Fibroblast of lung (primary cell): Measurements from ENCODE around the gene ZNF526. TPM values are rescaled to one million over a fixed set of nuclear protein-coding genes. Genes with fewer than 3 reads are reported as not detected.

Experiments
- DNase-seq, 2 donors: peaks; one replicate each; pipeline versions ENCODE4 v3.0.0 to v3.0.0-alpha.2; 2010; ENCODE audit warnings: low read depth in 2 of 2
- H2AFZ ChIP-seq: 2 replicates; pipeline ENCODE4 v1.5.1; 2012; ENCODE audit warnings: low read length, control low read depth, inconsistent platforms
- H3K27ac ChIP-seq: 2 replicates; pipeline ENCODE4 v1.5.1; 2011; ENCODE audit warnings: low read length, control low read depth; ENCODE audit not compliant: insufficient read depth
- H3K27me3 ChIP-seq: 2 replicates; pipeline ENCODE4 v1.5.1; 2011; ENCODE audit warnings: mild to moderate bottlenecking, low read length; ENCODE audit not compliant: control insufficient read depth, insufficient read depth
- H3K36me3 ChIP-seq: 2 replicates; pipeline ENCODE4 v1.5.1; 2011; ENCODE audit warnings: low read length; ENCODE audit not compliant: control insufficient read depth, insufficient read depth
- H3K4me1 ChIP-seq: 2 replicates; pipeline ENCODE4 v1.5.1; 2011; ENCODE audit warnings: low read length; ENCODE audit not compliant: control insufficient read depth, insufficient read depth; ENCODE audit errors: extremely low read depth
- H3K4me2 ChIP-seq: 2 replicates; pipeline ENCODE4 v1.5.1; 2011; ENCODE audit warnings: low read length, control low read depth; ENCODE audit not compliant: insufficient read depth; ENCODE audit errors: extremely low read depth
- H3K4me3 ChIP-seq, 4 experiments: fragments of 200-600 bp in 1 of 4; sonication (generic) in 1 of 4; replicated peaks in 1 of 4; 2 replicates each; pipeline ENCODE4 v1.5.1; 2011 to 2016; ENCODE audit warnings: low read length in 4 of 4, low read depth in 3 of 4, mild to moderate bottlenecking in 3 of 4, control low read depth in 2 of 4, inconsistent platforms in 1 of 4, mixed read lengths in 1 of 4; ENCODE audit not compliant: insufficient read depth in 1 of 4; ENCODE audit errors: control extremely low read depth in 1 of 4
- H3K79me2 ChIP-seq: 2 replicates; pipeline ENCODE4 v1.5.1; 2012; ENCODE audit warnings: mild to moderate bottlenecking, low read length, inconsistent platforms; ENCODE audit not compliant: control insufficient read depth, insufficient read depth
- H3K9ac ChIP-seq: 2 replicates; pipeline ENCODE4 v1.5.1; 2011; ENCODE audit warnings: mild to moderate bottlenecking, low read length, control low read depth; ENCODE audit not compliant: insufficient read depth
- H3K9me3 ChIP-seq: 2 replicates; pipeline ENCODE4 v1.5.1; 2012; ENCODE audit warnings: low read depth, low read length; ENCODE audit not compliant: control insufficient read depth, insufficient read depth
- H4K20me1 ChIP-seq: 2 replicates; pipeline ENCODE4 v1.5.1; 2011; ENCODE audit warnings: low read length; ENCODE audit not compliant: control insufficient read depth, insufficient read depth; ENCODE audit errors: extremely low read depth
- EZH2 ChIP-seq: IDR thresholded peaks from 2 replicates; pipeline ENCODE4 v1.5.1; 2012; ENCODE audit warnings: low read length, control low read depth, mild to moderate bottlenecking; ENCODE audit errors: missing control alignments
- polyA plus RNA-seq, 2 donors: library from polyadenylated mRNA; depleted of rRNA in 1 of 2; stranded (reverse) in 1 of 2; unstranded in 1 of 2; fragments of >200 nt; gene quantifications; 2 replicates each; pipeline ENCODE4 v1.2.1, GENCODE V29; 2011 to 2012; ENCODE audit warnings: missing spikeins in 1 of 2
- total RNA-seq: library from RNA; depleted of rRNA; stranded (reverse); fragments of >200 nt; gene quantifications from 2 replicates; pipeline ENCODE4 v1.2.1, GENCODE V29; 2014
- TF ChIP-seq, protein P1 (sequence below), 2 donors: IDR thresholded peaks in 1 of 2; conservative IDR thresholded peaks in 1 of 2; 1 replicate in 1 of 2; 2 replicates in 1 of 2; pipeline ENCODE4 v1.5.1; 2011 to 2012; ENCODE audit warnings: low read length in 2 of 2, control low read depth in 1 of 2, inconsistent platforms in 1 of 2, low read depth in 1 of 2, mild to moderate bottlenecking in 1 of 2

ZNF526 gene
- total and polyA plus RNA-seq, 2 donors (not counting 1 experiment from before 2014, with no cell fraction given): 5.9 to 7.8 TPM

DNA sequence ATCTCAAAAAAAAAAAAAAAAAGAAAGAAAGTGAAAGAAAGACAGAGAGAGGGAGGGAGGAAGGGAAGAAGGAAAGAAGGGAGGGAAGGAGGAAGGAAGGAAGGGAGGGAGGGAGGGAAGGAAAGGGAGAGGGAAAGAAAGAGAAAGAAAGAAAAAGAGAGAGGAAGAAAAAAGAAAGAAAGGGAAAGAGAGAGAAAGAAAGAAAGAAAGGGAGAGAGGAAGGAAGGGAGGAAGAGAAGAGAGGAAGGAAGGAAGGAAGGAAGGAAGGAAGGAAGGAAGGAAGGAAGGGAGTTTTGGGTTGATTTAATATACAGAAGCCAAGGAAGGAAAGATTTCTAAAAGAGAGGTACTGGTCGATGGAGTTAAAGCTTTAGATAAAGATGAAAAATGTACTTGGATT is 31.4 kb upstream of the ZNF526 start:
- H3K4me3 ChIP-seq: no peak overlapping the region
- no peak overlapping the region for H3K4me2 ChIP-seq
- no peaks in the 10 kb centered on the region for H3K79me2 ChIP-seq
- H3K9ac ChIP-seq: no peak overlapping the region
- no peak overlapping the region for H3K27ac ChIP-seq
- no peak overlapping the region for H2AFZ ChIP-seq
- no peaks in the 10 kb centered on the region for H3K27me3 ChIP-seq
- H3K9me3 ChIP-seq: no peaks in the 10 kb centered on the region
- no peaks in the 10 kb centered on the region for H4K20me1 ChIP-seq
- DNase-seq: no peak
- TF ChIP-seq EZH2: no peak
- TF ChIP-seq, protein P1, sequence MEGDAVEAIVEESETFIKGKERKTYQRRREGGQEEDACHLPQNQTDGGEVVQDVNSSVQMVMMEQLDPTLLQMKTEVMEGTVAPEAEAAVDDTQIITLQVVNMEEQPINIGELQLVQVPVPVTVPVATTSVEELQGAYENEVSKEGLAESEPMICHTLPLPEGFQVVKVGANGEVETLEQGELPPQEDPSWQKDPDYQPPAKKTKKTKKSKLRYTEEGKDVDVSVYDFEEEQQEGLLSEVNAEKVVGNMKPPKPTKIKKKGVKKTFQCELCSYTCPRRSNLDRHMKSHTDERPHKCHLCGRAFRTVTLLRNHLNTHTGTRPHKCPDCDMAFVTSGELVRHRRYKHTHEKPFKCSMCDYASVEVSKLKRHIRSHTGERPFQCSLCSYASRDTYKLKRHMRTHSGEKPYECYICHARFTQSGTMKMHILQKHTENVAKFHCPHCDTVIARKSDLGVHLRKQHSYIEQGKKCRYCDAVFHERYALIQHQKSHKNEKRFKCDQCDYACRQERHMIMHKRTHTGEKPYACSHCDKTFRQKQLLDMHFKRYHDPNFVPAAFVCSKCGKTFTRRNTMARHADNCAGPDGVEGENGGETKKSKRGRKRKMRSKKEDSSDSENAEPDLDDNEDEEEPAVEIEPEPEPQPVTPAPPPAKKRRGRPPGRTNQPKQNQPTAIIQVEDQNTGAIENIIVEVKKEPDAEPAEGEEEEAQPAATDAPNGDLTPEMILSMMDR (conservative IDR thresholded peaks at IDR 0.05 in 1 of 2, IDR thresholded peaks at IDR 0.05 in 1 of 2; ENCODE audit: low read depth in 1 of 2, low read length in 2 of 2): no peak
- peaks cover 5% of the 10 kb centered on the region for H3K4me1 ChIP-seq
- no peaks in the 10 kb centered on the region for H3K36me3 ChIP-seq

DNA sequence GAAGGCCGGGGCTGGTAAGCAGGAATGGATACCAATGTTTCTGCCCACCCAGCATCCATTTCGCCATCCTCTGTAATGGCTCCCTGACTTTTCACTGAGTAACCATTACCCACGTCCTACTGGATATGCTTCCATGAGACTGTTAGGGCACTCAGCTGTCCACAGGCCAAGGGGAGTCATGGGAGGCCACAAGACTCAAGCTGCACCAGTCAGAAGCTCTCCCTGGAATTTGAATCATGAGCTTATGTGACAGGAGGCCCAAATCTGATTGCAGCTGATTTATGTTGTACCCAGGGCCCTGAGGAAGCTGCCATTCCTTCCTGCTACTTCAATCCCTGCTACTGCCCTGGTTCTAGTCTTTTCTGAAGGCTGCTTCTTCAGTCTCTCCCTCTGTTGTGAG is 31.0 kb upstream of the ZNF526 start:
- Histone ChIP-seq H3K36me3 (no peaks in the 10 kb centered on the region), H3K79me2 (no peaks in the 10 kb centered on the region), H3K9ac (no peak overlapping the region), H3K27me3 (no peaks in the 10 kb centered on the region), H3K4me3 (no peak overlapping the region), H2AFZ (no peak overlapping the region), H4K20me1 (no peaks in the 10 kb centered on the region), H3K4me2 (no peak overlapping the region), H3K27ac (no peak overlapping the region), H3K9me3 (no peaks in the 10 kb centered on the region), H3K4me1 (peaks cover 5% of the 10 kb centered on the region)
- DNase-seq: no peak
- TF ChIP-seq, protein P1 (conservative IDR thresholded peaks at IDR 0.05 in 1 of 2, IDR thresholded peaks at IDR 0.05 in 1 of 2; ENCODE audit: low read depth in 1 of 2, low read length in 2 of 2): no peak
- TF ChIP-seq EZH2: no peak

DNA sequence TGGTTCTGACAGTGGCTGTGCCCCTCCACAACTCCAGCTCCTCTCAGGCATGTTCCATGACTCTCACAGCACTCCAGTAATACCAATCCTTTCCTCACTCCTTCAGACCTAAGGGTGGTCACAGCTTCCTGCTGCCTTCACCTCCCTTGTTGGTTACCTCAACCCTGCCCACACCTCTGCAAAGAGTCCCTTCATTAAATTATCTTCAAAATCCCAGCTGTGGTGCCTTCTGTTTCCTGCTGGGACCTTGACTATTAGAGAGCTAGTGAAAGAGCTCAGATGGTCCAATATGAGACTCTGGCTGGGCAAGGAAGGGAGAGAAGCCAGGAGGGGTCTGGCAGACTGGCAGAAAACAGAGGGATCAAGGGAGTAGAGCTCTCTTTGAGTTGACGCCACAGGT is 28.8 kb upstream of the ZNF526 start:
- H3K9me3 ChIP-seq: no peaks in the 10 kb centered on the region

More for the DNA sequence above, 28.8 kb upstream of the ZNF526 start:
- no peaks in the 10 kb centered on the region for H3K27me3 ChIP-seq
- H3K36me3 ChIP-seq: no peaks in the 10 kb centered on the region
- DNase-seq: no peak
- H3K9ac ChIP-seq: no peak overlapping the region
- TF ChIP-seq, protein P1 (conservative IDR thresholded peaks at IDR 0.05 in 1 of 2, IDR thresholded peaks at IDR 0.05 in 1 of 2; ENCODE audit: low read depth in 1 of 2, low read length in 2 of 2): no peak
- no peak for TF ChIP-seq EZH2
- H3K27ac ChIP-seq: no peak overlapping the region
- H3K4me3 ChIP-seq: no peak overlapping the region
- no peak overlapping the region for H3K4me2 ChIP-seq
- H4K20me1 ChIP-seq: no peaks in the 10 kb centered on the region
- H3K79me2 ChIP-seq: no peaks in the 10 kb centered on the region
- H2AFZ ChIP-seq: no peak overlapping the region
- peaks cover 5% of the 10 kb centered on the region for H3K4me1 ChIP-seq
